ENCODE results near the gene TMC8. TPM values are rescaled to one million over a fixed set of nuclear protein-coding genes. Genes with fewer than 3 reads are reported as not detected.

TMC8 gene
- total and polyA plus RNA-seq, 2 experiments from 2014 or later: 1.2 to 1.3 TPM

GRCh38 chr17:78173097-78173715 is 42.6 kb downstream of the TMC8 start:
- Mint-ChIP-seq H3K4me3 (no peak overlapping the region; the same call in 2 of the 3 replicates), H3K27me3 (ENCODE audit: insufficient read depth, low read depth, poor library complexity) (peaks cover 30% of the 10 kb centered on the region), H3K9me3 (no peaks in the 10 kb centered on the region; the same call in 1 of the 3 replicates), H3K4me1 (peaks cover 53% of the 10 kb centered on the region), H3K36me3 (ENCODE audit: low read depth) (peaks cover 54% of the 10 kb centered on the region), H3K27ac (no peak overlapping the region; the same call in 1 of the 2 replicates)
- no peaks in the 10 kb centered on the region for H3K27me3 ChIP-seq (ENCODE audit: insufficient read depth)
- ATAC-seq: no peak
- no peaks in the 10 kb centered on the region for H3K9me2 ChIP-seq (ENCODE audit: insufficient read depth)
- H3F3A ChIP-seq (replicated peaks; ENCODE audit: low read depth): peaks cover 16% of the 10 kb centered on the region; the same call in 1 of the 2 replicates
- no peaks in the 10 kb centered on the region for H3K36me3 ChIP-seq (ENCODE audit: insufficient read depth)
- peak overlapping the region; percentile 66; the same call in 1 of the 2 replicates for H3K27ac ChIP-seq (ENCODE audit: low read depth)
- no peaks in the 10 kb centered on the region for H3K79me2 ChIP-seq (replicated peaks; ENCODE audit: insufficient read depth)
- H3K4me1 ChIP-seq (ENCODE audit: insufficient read depth): peaks cover 21% of the 10 kb centered on the region
- no peak overlapping the region for H3K4me3 ChIP-seq
- TF ChIP-seq NANOG (IDR thresholded peaks at IDR 0.05; ENCODE audit: borderline replicate concordance) (no peak), REST (IDR thresholded peaks at IDR 0.05; ENCODE audit: unreplicated experiment) (no peak), POLR2AphosphoS5 (IDR thresholded peaks at IDR 0.05; ENCODE audit: low read depth) (no peak; the same call in 1 of the 2 replicates), JUNB (IDR thresholded peaks at IDR 0.05; ENCODE audit: unreplicated experiment) (no peak), ETS1 (IDR thresholded peaks at IDR 0.05) (no peak), STAT1 (IDR thresholded peaks at IDR 0.05; ENCODE audit: unreplicated experiment) (no peak), EZH2phosphoT487 (IDR thresholded peaks at IDR 0.05; ENCODE audit: unreplicated experiment) (no peak), CTCF (conservative IDR thresholded peaks at IDR 0.05; ENCODE audit: low read depth in 2 of 2) (no peak), CREB1 (CRISPR knock-in tag; IDR thresholded peaks at IDR 0.05; ENCODE audit: low read depth) (no peak), ZNF462 (CRISPR knock-in tag; IDR thresholded peaks at IDR 0.05) (no peak), ZNF331 (CRISPR knock-in tag; IDR thresholded peaks at IDR 0.05; ENCODE audit: low read depth) (no peak), ZNF114 (CRISPR knock-in tag; IDR thresholded peaks at IDR 0.05) (no peak), EZH2 (IDR thresholded peaks at IDR 0.05; ENCODE audit: low read depth, unreplicated experiment) (no peak)
- H2AFZ ChIP-seq: no peak overlapping the region
- peaks cover 13% of the 10 kb centered on the region for H4K20me1 ChIP-seq (replicated peaks; ENCODE audit: insufficient read depth)
- no peak for DNase-seq (ENCODE audit: low spot score)
- H3K4me2 ChIP-seq: peak overlapping the region; percentile 3; the same call in 1 of the 2 replicates

Data from GM23338 (cell line).